WI38 (cell line): ENCODE data around the gene HK2.

Experiments
- H3K4me3 ChIP-seq: 2 replicates; pipeline ENCODE4 v1.5.1; 2011; ENCODE audit warnings: low read depth, mild to moderate bottlenecking, control low read depth, low read length
- CTCF ChIP-seq: IDR thresholded peaks from 2 replicates; pipeline ENCODE4 v1.5.1; 2012; ENCODE audit warnings: low read depth, mild to moderate bottlenecking, control low read depth, low read length

The HK2 gene

GRCh38 chr2:74822771-74823566, 11.0 kb upstream of the HK2 start:
- TF ChIP-seq CTCF, result no peak
- no peak overlapping the region for H3K4me3 ChIP-seq

- no peak overlapping the region for H3K4me3 ChIP-seq
- no peak for TF ChIP-seq CTCF
These were observed 9.2 kb upstream of the HK2 start for GRCh38 chr2:74824679-74825078.

GRCh38 chr2:74828543-74828942, 5.4 kb upstream of the HK2 start:
- H3K4me3 ChIP-seq, result no peak overlapping the region
- TF ChIP-seq CTCF, result no peak

- TF ChIP-seq CTCF, result no peak
- no peak overlapping the region for H3K4me3 ChIP-seq
These were observed 2.0 kb upstream of the HK2 start for GRCh38 chr2:74831693-74832530.

- H3K4me3 ChIP-seq, result peak overlapping the region; percentile 90
These were observed 386 bp downstream of the HK2 start for GRCh38 chr2:74834234-74834791.

GRCh38 chr2:74834792-74835755, 1.1 kb downstream of the HK2 start:
- TF ChIP-seq CTCF, result no peak
- peak overlapping the region; percentile 90 for H3K4me3 ChIP-seq
